Tibial artery (tissue), 4 donors: ENCODE measurements around the gene FOXN1.

Experiments used
- DNase-seq, 2 donors: peaks; one replicate each; pipeline ENCODE4 v3.0.0-alpha.2; 2019
- H3K27ac ChIP-seq, 2 donors: fragments of 200-600 bp; sonication (generic) in 1 of 2; 1 replicate in 1 of 2; 2 replicates in 1 of 2; pipeline ENCODE4 v1.5.1; 2018 to 2019; ENCODE audit warnings: mild to moderate bottlenecking in 1 of 2
- H3K27me3 ChIP-seq, 2 donors: fragments of 200-600 bp; sonication (generic) in 1 of 2; one replicate each; pipeline versions ENCODE4 v1.5.1 to v1.6.0; 2016 to 2019
- H3K36me3 ChIP-seq, 3 donors: fragments of 200-600 bp; sonication (generic) in 2 of 3; one replicate each; pipeline ENCODE4 v1.5.1; 2016 to 2019; ENCODE audit warnings: mild to moderate bottlenecking in 2 of 3
- H3K4me1 ChIP-seq, 4 donors: fragments of 200-600 bp; sonication (generic) in 2 of 4; 1 replicate in 3 of 4; 2 replicates in 1 of 4; pipeline ENCODE4 v1.5.1; 2016 to 2019
- H3K4me3 ChIP-seq, 2 donors: fragments of 200-600 bp; sonication (generic) in 1 of 2; 1 replicate in 1 of 2; 2 replicates in 1 of 2; pipeline ENCODE4 v1.5.1; 2018 to 2019; ENCODE audit warnings: mild to moderate bottlenecking in 2 of 2
- H3K9me3 ChIP-seq, 3 donors: fragments of 200-600 bp; sonication (generic) in 1 of 3; one replicate each; pipeline ENCODE4 v1.5.1; 2016 to 2019
- CTCF ChIP-seq, 2 experiments: fragments of 200-600 bp in 1 of 2; fragments of 450-650 bp in 1 of 2; IDR thresholded peaks; one replicate each; pipeline ENCODE4 v1.5.1; 2017 to 2019; ENCODE audit warnings: antibody characterized with exemption in 2 of 2, mild to moderate bottlenecking in 1 of 2, moderate library complexity in 1 of 2
- intact Hi-C: fragments of 100-400 bp; cut with DNase I; formaldehyde crosslinking; loops from one replicate; pipeline ENCODE4 v1.15.0; 2023; ENCODE audit warnings: low total_unique reads

FOXN1 gene

GRCh38 chr17:28544402-28545140, 38.4 kb downstream of the FOXN1 start:
- intact Hi-C loops = no loop called here
- Histone ChIP-seq H3K36me3 (peaks cover 0 to 14% (median 3%) of the 10 kb centered on the region in 3 donors), H3K27ac (no peak overlapping the region), H3K27me3 (peaks cover 0 to 3% of the 10 kb centered on the region in 2 donors), H3K4me3 (no peak overlapping the region), H3K9me3 (no peaks in the 10 kb centered on the region), H3K4me1 (no peaks in the 10 kb centered on the region)
- no peak for TF ChIP-seq CTCF (IDR thresholded peaks at IDR 0.05)
- no peak for DNase-seq

GRCh38 chr17:28545141-28545503, 39.0 kb downstream of the FOXN1 start:
- Histone ChIP-seq H3K4me3 (no peak overlapping the region), H3K9me3 (no peaks in the 10 kb centered on the region)

GRCh38 chr17:28545787-28546415, 39.8 kb downstream of the FOXN1 start:
- H3K36me3 ChIP-seq = peaks cover 0 to 14% (median 3%) of the 10 kb centered on the region in 3 donors
- H3K4me1 ChIP-seq = peaks cover 0 to 6% (median under 1%) of the 10 kb centered on the region in 4 donors
- DNase-seq = no peak
- no peaks in the 10 kb centered on the region for H3K9me3 ChIP-seq
- no peaks in the 10 kb centered on the region for H3K27me3 ChIP-seq
- TF ChIP-seq CTCF (IDR thresholded peaks at IDR 0.05) = no peak
- no peak overlapping the region for H3K4me3 ChIP-seq
- intact Hi-C loops = no loop called here
- no peak overlapping the region for H3K27ac ChIP-seq

More at GRCh38 chr17:28545141-28545503, 39.0 kb downstream of the FOXN1 start:
- DNase-seq = no peak
- H3K36me3 ChIP-seq = peaks cover 0 to 14% (median 3%) of the 10 kb centered on the region in 3 donors
- TF ChIP-seq CTCF (IDR thresholded peaks at IDR 0.05) = no peak
- H3K27ac ChIP-seq = no peak overlapping the region
- H3K4me1 ChIP-seq = peaks cover 0 to 5% (median 0%) of the 10 kb centered on the region in 4 donors
- no peaks in the 10 kb centered on the region for H3K27me3 ChIP-seq
- intact Hi-C loops = no loop called here

- intact Hi-C loops = no loop called here
- H3K4me3 ChIP-seq = no peak overlapping the region
- no peaks in the 10 kb centered on the region for H3K9me3 ChIP-seq
- peaks cover 0 to 16% (median 10%) of the 10 kb centered on the region in 4 donors for H3K4me1 ChIP-seq
- H3K36me3 ChIP-seq = peaks cover 0 to 14% (median 3%) of the 10 kb centered on the region in 3 donors
- no peaks in the 10 kb centered on the region for H3K27me3 ChIP-seq
- no peak overlapping the region for H3K27ac ChIP-seq
- no peak for TF ChIP-seq CTCF (IDR thresholded peaks at IDR 0.05)
- no peak for DNase-seq
These were observed 41.0 kb downstream of the FOXN1 start for GRCh38 chr17:28547096-28547622.

- H3K27me3 ChIP-seq = no peaks in the 10 kb centered on the region
- H3K9me3 ChIP-seq = no peaks in the 10 kb centered on the region
- H3K4me1 ChIP-seq = peaks cover 0 to 18% (median 11%) of the 10 kb centered on the region in 4 donors
- H3K36me3 ChIP-seq = peaks cover 0 to 14% (median 3%) of the 10 kb centered on the region in 3 donors
- peak; percentile 69 to 79 for TF ChIP-seq CTCF (IDR thresholded peaks at IDR 0.05)
- peak; percentile 52 to 78 for DNase-seq
- intact Hi-C loops = no loop called here
- no peak overlapping the region for H3K27ac ChIP-seq
- no peak overlapping the region for H3K4me3 ChIP-seq
These were observed 41.7 kb downstream of the FOXN1 start for GRCh38 chr17:28547623-28548416.
